ENCODE data around the gene PKMYT1. TPM values are rescaled to one million over a fixed set of nuclear protein-coding genes. Genes with fewer than 3 reads are reported as not detected.

Gene PKMYT1
- total RNA-seq, 1 donor from 2014 or later, result 107 TPM

- no peak for TF ChIP-seq CTCF (conservative IDR thresholded peaks at IDR 0.05; ENCODE audit: low read depth, low read length)
- DNase-seq (ENCODE audit: low read depth), result no peak
- H3K4me3 ChIP-seq (ENCODE audit: low read depth, low read length), result no peak overlapping the region
Observed at GRCh38 chr16:2953706-2954627, 26.3 kb downstream of the PKMYT1 start.

- no peak for DNase-seq (ENCODE audit: low read depth)
- no peak for TF ChIP-seq CTCF (conservative IDR thresholded peaks at IDR 0.05; ENCODE audit: low read depth, low read length)
- H3K4me3 ChIP-seq (ENCODE audit: low read depth, low read length), result no peak overlapping the region
Observed at GRCh38 chr16:2952679-2953078, 27.6 kb downstream of the PKMYT1 start.

- no peak for TF ChIP-seq CTCF (conservative IDR thresholded peaks at IDR 0.05; ENCODE audit: low read depth, low read length)
- no peak overlapping the region for H3K4me3 ChIP-seq (ENCODE audit: low read depth, low read length)
- no peak for DNase-seq (ENCODE audit: low read depth)
Observed at GRCh38 chr16:2950773-2951172, 29.5 kb downstream of the PKMYT1 start.

- no peak overlapping the region for H3K4me3 ChIP-seq (ENCODE audit: low read depth, low read length)
- DNase-seq (ENCODE audit: low read depth), result no peak
- TF ChIP-seq CTCF (conservative IDR thresholded peaks at IDR 0.05; ENCODE audit: low read depth, low read length), result no peak
Observed at GRCh38 chr16:2950353-2950724, 29.9 kb downstream of the PKMYT1 start.

- no peak for DNase-seq (ENCODE audit: low read depth)
- no peak for TF ChIP-seq CTCF (conservative IDR thresholded peaks at IDR 0.05; ENCODE audit: low read depth, low read length)
- H3K4me3 ChIP-seq (ENCODE audit: low read depth, low read length), result no peak overlapping the region
Observed at GRCh38 chr16:2949705-2950352, 30.4 kb downstream of the PKMYT1 start.

- no peak for TF ChIP-seq CTCF (conservative IDR thresholded peaks at IDR 0.05; ENCODE audit: low read depth, low read length)
- no peak for DNase-seq (ENCODE audit: low read depth)
- no peak overlapping the region for H3K4me3 ChIP-seq (ENCODE audit: low read depth, low read length)
Observed at GRCh38 chr16:2948807-2949704, 31.2 kb downstream of the PKMYT1 start.

Measured in epithelial cell of proximal tubule (primary cell).